Measurements from ENCODE around the gene C20orf202. TPM values are rescaled to one million over a fixed set of nuclear protein-coding genes. Genes with fewer than 3 reads are reported as not detected.

The C20orf202 gene
- 1 to 10 TPM in 1 of 6 donors, under 1 TPM in 3, not detected in 2; 0.55 to 1.7 (median 0.86) TPM for total RNA-seq

DNA sequence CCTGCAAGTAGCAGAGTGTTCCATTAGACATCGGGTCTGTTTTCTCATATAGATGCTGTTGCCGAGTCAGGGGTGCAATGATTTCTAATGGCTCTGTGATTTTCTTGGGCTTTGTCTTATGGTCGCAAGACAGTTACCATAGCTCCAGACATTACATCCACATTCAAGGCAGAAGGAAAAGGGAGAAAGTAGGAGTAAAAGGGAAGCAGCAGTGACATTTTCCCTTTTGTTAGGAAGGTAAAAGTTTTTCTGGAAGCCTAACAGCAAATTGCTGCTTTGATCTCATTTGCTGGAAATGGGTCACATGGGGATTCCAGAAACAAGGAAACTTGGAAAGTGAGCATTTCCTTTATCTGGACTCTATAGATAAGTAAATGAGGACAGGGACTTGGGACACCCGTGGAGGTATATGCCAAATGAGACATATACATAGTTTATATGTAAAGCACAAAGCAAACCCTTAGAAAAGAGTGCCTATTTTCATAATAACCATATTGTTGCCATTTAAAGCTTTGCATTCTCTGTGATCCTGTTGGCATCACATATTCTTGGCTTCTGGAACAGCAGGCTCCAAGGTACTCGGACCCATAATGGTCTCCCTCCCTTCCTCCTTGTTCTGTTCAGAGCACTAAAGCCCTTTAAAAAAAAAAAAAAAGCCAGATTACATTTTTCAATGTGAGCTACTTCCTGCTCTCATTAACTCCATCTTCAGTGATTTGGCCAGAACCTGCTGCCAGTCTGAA lies at the start of gene C20orf202:
Gene C20orf202, plus strand, starts transcription at position 693 of the 743 bp plus-strand sequence. CDS start 132 bp downstream, outside the sequence.
- Histone ChIP-seq H3K36me3 (no peaks in the 10 kb centered on the region), H3K9me3 (no peaks in the 10 kb centered on the region), H3K27me3 (no peaks in the 10 kb centered on the region), H3K27ac (peak within 1 kb of the TSS; percentile 3 to 69 (median 50)), H3K4me3 (no peak within 1 kb of the TSS), H3K4me1 (peaks cover 0 to 11% (median 11%) of the 10 kb centered on the region in 4 donors)
- DNase-seq (no peak), ATAC-seq (ENCODE audit: low FRiP score in 2 of 2) (no peak)
- TF ChIP-seq POLR2AphosphoS5 (IDR thresholded peaks at IDR 0.05) = no peak
- TF ChIP-seq, protein P1, sequence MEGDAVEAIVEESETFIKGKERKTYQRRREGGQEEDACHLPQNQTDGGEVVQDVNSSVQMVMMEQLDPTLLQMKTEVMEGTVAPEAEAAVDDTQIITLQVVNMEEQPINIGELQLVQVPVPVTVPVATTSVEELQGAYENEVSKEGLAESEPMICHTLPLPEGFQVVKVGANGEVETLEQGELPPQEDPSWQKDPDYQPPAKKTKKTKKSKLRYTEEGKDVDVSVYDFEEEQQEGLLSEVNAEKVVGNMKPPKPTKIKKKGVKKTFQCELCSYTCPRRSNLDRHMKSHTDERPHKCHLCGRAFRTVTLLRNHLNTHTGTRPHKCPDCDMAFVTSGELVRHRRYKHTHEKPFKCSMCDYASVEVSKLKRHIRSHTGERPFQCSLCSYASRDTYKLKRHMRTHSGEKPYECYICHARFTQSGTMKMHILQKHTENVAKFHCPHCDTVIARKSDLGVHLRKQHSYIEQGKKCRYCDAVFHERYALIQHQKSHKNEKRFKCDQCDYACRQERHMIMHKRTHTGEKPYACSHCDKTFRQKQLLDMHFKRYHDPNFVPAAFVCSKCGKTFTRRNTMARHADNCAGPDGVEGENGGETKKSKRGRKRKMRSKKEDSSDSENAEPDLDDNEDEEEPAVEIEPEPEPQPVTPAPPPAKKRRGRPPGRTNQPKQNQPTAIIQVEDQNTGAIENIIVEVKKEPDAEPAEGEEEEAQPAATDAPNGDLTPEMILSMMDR (IDR thresholded peaks at IDR 0.05) = no peak
- 63 to 67% methylated on average over 5 of the region's 5 CpGs for WGBS, 2 donors

DNA sequence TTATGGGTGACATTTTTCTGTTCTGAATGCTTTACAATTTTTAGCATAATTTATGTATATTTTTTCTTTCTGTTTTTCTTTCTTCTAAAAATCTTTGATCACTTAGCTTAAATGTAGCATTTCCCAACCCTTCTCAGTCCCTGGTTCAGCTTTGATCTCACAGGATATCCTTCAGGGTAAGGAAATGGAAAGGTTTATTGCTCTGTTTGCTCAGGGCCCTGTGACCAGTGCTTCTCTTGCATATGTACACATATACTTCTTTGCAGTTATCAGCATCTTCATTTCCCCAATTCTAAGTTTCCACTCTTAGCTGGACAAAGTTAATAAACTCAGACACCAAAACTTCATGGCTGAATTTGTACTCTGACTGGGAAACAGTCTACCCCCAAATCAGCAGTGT lies 49.0 kb upstream of the C20orf202 start:
- Histone ChIP-seq H3K27ac (no peak overlapping the region), H3K36me3 (peaks cover 0 to 59% (median 8%) of the 10 kb centered on the region in 4 donors), H3K4me3 (no peak overlapping the region), H3K4me1 (no peaks in the 10 kb centered on the region), H3K27me3 (no peaks in the 10 kb centered on the region), H3K9me3 (peaks cover 0 to 3% (median 0%) of the 10 kb centered on the region in 4 donors)
- no peak for ATAC-seq (ENCODE audit: low FRiP score in 2 of 2)
- DNase-seq = no peak
- TF ChIP-seq POLR2A (IDR thresholded peaks at IDR 0.05) (no peak), POLR2AphosphoS5 (IDR thresholded peaks at IDR 0.05) (no peak), EP300 (IDR thresholded peaks at IDR 0.05) (no peak)
- TF ChIP-seq, protein P1 (IDR thresholded peaks at IDR 0.05) = no peak

DNA sequence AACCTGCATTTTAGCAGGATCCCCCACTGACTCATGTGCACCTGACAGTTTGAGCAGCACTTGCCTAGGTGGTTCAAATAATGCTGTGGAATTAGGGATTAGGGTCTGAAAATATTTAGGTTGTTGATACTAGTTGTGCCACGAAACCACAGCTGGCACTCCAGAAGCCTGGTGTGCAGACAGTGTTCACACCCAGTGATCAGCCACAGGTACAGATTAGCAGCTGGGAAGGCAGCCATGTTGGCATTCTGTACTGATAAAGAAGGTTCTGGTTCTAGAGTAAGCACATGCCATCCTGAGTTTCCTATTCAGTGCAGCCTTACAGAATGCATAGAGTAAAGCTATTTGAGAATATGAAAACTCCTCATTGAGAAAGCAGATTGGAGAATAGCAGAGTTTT lies 48.6 kb upstream of the C20orf202 start:
- ATAC-seq (ENCODE audit: low FRiP score in 2 of 2) = no peak
- peaks cover 0 to 57% (median 8%) of the 10 kb centered on the region in 4 donors for H3K36me3 ChIP-seq
- no peak overlapping the region for H3K4me3 ChIP-seq
- WGBS, 2 donors = 100% methylated on average over 1 of the region's 1 CpG
- no peak overlapping the region for H3K27ac ChIP-seq
- no peaks in the 10 kb centered on the region for H3K4me1 ChIP-seq
- no peak for TF ChIP-seq POLR2A (IDR thresholded peaks at IDR 0.05)
- TF ChIP-seq POLR2AphosphoS5 (IDR thresholded peaks at IDR 0.05) = no peak
- TF ChIP-seq, protein P1 (IDR thresholded peaks at IDR 0.05) = no peak
- no peak for TF ChIP-seq EP300 (IDR thresholded peaks at IDR 0.05)
- H3K9me3 ChIP-seq = peaks cover 0 to 3% (median 0%) of the 10 kb centered on the region in 4 donors
- no peaks in the 10 kb centered on the region for H3K27me3 ChIP-seq
- no peak for DNase-seq

DNA sequence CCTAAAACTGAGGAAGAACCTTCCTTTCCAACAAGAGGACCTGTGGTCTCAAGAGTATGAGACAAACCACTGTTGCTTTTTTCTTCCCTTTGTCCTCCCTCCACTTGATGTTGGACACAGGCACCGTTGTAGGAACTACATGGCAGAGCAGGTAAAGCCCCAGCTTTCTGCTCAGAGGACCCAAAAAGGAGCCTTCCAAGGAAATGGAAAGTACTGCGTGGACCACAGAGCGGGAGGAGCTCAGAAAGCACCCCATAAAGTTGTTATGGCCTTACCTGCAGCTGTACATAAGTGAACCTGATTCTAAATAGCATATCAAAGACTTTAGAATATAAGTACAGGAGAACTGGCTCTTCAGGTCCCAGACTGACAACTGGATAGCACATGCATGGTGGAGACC lies 47.9 kb upstream of the C20orf202 start:
- TF ChIP-seq POLR2AphosphoS5 (IDR thresholded peaks at IDR 0.05) = no peak
- TF ChIP-seq EP300 (IDR thresholded peaks at IDR 0.05) = no peak
- no peak for TF ChIP-seq POLR2A (IDR thresholded peaks at IDR 0.05)
- TF ChIP-seq, protein P1 (IDR thresholded peaks at IDR 0.05) = no peak
- ATAC-seq (ENCODE audit: low FRiP score in 2 of 2) (no peak), DNase-seq (no peak)
- Histone ChIP-seq H3K9me3 (peaks cover 0 to 3% (median 0%) of the 10 kb centered on the region in 4 donors), H3K36me3 (peaks cover under 1 to 60% (median 11%) of the 10 kb centered on the region in 4 donors), H3K4me3 (no peak overlapping the region), H3K27ac (no peak overlapping the region), H3K4me1 (no peaks in the 10 kb centered on the region), H3K27me3 (no peaks in the 10 kb centered on the region)
- WGBS, 2 donors = 98 to 100% methylated on average over 3 of the region's 3 CpGs

DNA sequence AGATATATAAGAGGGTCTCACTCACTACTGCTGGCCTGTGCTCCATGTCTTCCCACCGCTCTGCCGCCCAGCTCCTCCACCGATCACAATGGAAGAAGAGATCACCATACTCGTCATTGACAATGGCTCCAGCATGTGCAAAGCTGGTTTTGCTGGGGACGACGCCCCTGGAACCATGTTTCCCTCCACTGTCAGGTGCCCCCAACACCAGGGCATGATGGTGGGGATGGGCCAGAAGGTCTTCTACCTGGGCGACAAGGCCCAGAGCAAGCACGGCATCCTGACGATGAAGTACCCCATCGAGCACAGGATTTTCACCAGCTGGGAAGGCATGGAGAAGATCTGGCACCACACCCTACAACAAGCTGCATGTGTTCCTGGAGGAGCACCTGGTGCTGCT lies 42.8 kb upstream of the C20orf202 start:
- Histone ChIP-seq H3K9me3 (peaks cover 0 to 3% (median 0%) of the 10 kb centered on the region in 4 donors), H3K27ac (no peak overlapping the region), H3K27me3 (no peaks in the 10 kb centered on the region), H3K4me1 (no peaks in the 10 kb centered on the region), H3K4me3 (no peak overlapping the region), H3K36me3 (peaks cover 35 to 74% (median 48%) of the 10 kb centered on the region in 4 donors)
- 95 to 97% methylated on average over 10 of the region's 10 CpGs for WGBS, 2 donors
- DNase-seq (no peak), ATAC-seq (ENCODE audit: low FRiP score in 2 of 2) (no peak)
- no peak for TF ChIP-seq POLR2A (IDR thresholded peaks at IDR 0.05)
- no peak for TF ChIP-seq POLR2AphosphoS5 (IDR thresholded peaks at IDR 0.05)
- TF ChIP-seq, protein P1 (IDR thresholded peaks at IDR 0.05) = no peak
